Activated naive CD4-positive, alpha-beta T cell (primary cell): ENCODE data around the gene JMJD8.

Source experiments
- DNase-seq, 4 experiments: peaks; one replicate each; lab custom pipeline; 2025; lab: John Stamatoyannopoulos, UW

JMJD8 gene

DNA sequence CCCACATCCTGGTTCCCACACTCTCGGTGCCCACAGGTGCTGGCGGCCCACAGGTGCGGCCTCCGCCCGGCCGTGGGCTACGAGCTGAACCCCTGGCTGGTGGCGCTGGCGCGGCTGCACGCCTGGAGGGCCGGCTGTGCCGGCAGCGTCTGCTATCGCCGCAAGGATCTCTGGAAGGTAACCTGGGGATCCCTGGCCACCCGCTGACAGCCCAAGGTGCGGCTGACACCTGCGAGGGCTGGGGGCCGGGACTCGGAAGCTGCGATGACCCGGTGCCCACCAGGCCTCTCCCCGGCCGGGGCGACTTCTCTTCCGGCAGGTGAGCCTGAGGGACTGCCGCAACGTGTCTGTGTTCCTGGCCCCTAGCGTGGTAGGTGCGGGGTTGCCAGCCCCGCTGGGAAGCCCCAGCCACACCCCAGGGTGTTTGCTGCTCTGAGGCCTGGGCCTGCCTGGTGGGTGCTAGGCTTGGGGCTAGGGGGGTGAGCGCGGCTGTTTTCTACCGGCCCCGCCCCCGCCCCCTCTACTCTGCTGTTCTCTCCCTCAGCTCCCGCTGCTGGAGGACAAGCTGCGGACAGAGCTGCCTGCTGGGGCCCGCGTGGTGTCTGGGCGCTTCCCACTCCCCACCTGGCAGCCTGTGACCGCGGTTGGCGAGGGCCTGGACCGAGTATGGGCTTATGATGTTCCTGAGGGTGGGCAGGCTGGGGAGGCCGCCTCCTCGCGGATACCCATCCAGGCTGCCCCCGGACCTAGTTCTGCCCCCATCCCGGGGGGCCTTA, 37.8 kb upstream of the JMJD8 start:
- no peak for DNase-seq

- peak in 2 of 4 experiments; percentile 28 to 60 for DNase-seq
Measured at GRCh38 chr16:720990-721764, 37.0 kb upstream of the JMJD8 start, which contains the start of gene ANTKMT. Gene ANTKMT (plus strand): TSS chr16:721146. CDS start chr16:721275, 129 bp downstream.

- DNase-seq = no peak
Measured at GRCh38 chr16:720447-720989, 36.4 kb upstream of the JMJD8 start.

DNA sequence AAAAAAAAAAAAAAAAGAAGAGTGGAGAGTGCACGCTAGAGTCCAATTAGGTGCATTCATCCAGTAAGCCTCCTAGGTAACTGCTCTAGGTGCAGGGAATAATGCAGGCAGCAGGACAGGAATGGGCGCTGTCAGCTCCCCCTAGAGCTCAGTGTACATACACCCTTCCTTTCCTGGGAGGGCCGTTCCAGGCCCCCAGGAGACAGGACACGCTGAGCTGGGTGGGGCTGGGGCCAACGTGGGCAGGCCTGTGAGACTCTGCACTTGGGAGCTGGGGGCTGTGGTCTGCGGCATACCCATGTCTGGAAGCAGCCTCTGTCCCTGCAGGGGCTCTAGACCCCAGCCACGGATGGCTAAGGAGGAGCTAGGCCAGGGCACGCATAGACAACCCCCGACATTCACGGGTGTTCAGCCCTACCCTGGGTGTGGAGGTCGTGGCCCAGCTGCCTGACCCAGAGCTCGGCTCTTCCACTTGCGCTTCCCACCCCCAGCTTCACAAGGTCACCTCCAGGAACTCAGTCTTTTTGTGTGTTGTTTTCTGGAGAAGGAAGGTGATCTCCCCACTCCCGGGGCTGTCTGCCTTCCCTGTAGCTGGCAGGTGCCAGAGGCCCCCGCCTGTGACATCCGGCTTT, 35.8 kb upstream of the JMJD8 start:
- DNase-seq = no peak

- no peak for DNase-seq
Measured at GRCh38 chr16:718922-719321, 34.8 kb upstream of the JMJD8 start.

DNA sequence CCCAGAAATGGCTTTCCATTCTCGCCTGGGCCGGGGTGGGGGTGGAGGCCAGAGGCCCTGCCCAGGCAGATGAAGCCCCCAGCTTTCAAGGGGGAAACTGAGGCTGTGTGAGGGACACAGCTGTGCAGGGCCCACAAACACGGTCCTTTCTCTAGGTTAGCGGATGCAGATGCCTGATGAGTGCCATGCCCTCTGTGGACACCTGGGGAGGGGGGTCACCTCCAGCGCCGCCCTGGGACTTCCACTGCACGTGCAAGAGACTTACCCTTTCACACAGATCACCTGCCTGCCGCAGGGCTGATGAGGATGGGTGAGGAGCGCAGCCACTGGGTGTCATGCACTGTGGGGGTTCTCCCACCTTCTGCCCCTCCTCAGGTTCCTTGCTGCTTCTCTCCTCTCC, 34.3 kb upstream of the JMJD8 start:
- DNase-seq = no peak

DNA sequence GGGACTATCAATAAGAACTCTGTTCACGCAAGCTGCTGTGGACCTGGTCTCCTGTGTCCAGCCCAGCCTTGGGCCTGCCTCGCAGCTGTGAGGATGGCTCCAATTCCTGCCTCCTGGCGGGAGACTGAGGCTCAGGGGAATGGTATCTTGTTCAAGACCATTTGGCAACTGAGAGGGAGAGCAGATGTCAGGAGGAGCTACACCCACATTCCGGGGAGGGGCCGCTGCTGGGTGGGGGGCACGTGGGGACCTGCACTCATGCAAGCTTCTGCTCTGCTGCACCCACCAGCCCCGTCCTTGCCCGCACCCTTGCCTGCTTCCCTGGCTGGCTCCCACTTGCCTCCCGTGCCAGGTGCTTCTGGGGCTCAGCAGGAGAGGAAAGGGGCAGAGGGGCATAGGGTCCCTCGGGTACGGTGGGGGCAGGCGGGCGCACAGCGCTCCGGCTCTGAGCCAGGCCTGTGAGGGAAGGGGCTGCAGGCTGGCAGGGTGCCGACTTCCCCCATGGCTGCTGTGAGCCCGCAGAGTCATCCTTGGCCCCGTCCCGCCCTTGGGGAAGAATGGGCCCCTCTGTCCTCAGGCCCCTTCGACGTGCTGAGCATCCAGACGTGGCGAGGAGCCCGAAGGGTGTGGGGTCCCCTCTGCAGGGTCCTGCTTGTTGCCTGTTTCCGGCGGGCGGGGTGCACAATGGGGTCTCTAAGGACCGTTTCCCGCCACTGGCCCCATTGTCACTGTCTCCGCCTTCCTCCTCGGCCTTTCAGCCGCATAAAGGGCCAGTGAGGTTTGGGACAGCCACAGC, 33.5 kb upstream of the JMJD8 start:
- DNase-seq = no peak

DNA sequence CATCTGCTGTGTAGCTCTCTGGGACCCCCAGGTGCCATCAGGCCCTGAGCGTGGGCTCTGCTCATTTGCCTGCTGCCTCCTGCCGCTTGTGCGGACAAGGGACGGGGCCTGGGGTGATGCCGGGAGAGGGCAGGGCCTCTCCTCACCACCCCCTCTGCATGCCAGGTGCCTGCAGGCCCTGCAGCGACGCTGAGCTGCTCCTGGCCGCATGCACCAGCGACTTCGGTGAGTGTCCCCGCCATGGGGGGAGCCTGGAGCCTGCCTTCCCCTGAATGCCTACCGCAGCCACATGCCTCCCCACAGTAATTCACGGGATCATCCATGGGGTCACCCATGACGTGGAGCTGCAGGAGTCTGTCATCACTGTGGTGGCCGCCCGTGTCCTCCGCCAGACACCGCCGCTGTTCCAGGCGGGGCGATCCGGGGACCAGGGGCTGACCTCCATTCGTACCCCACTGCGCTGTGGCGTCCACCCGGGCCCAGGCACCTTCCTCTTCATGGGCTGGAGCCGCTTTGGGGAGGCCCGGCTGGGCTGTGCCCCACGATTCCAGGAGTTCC, 32.7 kb upstream of the JMJD8 start:
- DNase-seq = no peak

GRCh38 chr16:716200-716568, 32.0 kb upstream of the JMJD8 start:
- no peak for DNase-seq

GRCh38 chr16:715477-716199, 31.5 kb upstream of the JMJD8 start:
- DNase-seq = no peak

DNA sequence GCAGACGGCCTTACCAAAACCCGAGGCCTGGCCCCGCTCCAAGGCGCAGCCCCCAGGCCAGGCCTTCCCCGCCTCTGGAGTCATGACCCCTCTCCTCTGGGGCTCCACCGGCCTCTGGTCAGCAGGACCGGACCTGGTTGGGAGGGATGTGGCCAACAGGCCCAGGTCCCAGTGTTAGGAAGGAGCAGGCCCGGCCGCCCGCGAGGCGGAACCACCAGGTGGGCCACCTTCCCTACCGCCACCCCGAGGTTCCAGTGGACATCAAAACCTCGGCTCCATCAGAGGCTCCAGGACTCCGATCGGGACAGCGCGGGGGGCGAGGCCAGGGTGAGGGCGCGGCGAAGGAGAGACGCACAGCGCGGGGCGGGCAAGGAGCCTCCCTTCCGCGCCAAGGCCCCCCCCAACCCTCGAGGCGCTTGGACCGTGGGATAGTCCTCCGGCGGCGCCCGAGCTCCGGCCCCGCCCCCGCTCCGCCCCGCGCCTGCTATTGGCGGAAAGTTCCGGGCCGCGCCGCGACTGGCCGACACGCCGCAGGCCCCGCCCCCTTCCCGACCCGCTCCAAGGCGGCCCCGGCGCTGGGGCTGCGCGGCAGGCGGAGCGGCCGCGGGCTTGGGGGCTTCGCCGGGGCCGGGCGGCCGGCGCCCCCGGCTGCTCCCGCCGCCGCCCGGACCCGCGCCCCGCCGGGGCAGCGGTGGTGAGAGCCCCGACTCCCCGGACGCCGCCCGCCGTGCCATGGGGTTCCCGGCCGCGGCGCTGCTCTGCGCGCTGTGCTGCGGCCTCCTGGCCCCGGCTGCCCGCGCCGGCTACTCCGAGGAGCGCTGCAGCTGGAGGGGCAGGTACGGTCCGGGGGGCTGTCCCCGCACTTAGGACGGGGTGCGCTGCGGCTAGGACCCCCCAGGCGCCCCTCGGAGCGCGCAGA, 30.7 kb upstream of the JMJD8 start, which contains the start of gene METRN:
METRN (plus strand) TSS at position 561 of the 919 bp plus-strand sequence; CDS start at position 733, 172 bp downstream.
- peak; percentile 49 to 84 (median 68) for DNase-seq

- DNase-seq = no peak
Measured at GRCh38 chr16:714079-714478, 29.9 kb upstream of the JMJD8 start.

DNA sequence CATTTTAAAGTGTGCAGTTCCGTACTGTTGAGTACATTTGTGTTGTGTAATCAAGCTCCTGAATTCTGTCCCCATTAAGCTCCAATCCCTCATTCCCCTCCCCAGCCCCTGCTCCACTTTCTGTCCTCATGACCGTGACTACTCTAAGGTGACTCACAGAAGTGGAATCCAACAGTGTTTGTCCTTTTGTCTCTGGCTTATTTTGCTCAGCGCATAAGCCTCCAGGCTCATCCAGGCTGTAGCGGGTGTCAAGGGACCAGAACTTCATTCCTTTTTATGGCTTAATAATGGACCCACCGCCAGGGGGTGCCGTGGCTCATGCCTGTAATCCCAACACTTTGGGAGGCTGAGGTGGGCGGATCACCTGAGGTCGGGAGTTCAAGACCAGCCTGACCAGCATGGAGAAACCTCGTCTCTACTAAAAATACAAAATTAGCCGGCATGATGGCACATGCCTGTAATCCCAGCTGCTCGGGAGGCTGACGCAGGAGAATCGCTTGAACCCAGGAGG, 28.7 kb upstream of the JMJD8 start:
- DNase-seq = peak in 2 of 4 experiments; percentile 16 to 35

DNA sequence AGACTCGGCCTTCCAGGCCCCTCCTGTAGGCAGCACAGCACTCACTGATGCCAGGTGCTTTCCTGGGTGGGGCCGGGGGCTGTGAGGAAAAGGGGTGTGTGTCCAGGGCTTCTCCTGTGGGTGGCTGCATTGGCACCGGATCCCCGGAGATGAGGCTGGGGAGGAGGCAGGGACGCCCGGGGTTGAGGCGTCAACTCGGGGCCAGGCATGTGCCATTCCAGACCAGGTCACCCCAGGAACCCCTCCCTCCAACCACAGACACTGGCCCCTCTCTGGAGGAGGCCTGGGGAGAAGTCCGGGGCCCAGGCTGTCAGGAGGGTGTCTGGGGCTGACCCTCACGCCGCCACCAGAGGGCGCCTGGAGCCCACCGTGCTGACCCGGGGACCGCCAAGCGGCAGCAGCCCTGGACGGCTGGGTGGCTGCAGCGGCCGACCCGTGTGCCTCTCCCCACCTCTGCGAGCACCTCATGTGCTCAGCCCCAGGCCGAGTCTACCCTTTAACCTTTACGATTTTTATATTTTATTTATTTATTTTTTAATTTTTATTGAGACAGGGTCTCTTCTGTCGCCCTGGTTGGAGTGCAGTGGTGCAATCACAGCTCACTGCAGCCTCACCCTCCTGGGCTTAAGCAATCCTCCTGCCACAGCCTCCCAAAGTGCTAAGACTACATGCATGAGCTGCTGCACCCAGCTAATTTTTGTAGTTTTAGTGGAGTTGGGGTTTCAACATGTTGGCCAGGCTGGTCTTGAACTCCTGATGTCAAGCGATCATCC, 27.6 kb upstream of the JMJD8 start:
- peak; percentile 48 to 76 (median 62) for DNase-seq

- DNase-seq = no peak
Measured at GRCh38 chr16:711084-711483, 26.9 kb upstream of the JMJD8 start.

GRCh38 chr16:710500-711075, 26.5 kb upstream of the JMJD8 start:
- no peak for DNase-seq

DNA sequence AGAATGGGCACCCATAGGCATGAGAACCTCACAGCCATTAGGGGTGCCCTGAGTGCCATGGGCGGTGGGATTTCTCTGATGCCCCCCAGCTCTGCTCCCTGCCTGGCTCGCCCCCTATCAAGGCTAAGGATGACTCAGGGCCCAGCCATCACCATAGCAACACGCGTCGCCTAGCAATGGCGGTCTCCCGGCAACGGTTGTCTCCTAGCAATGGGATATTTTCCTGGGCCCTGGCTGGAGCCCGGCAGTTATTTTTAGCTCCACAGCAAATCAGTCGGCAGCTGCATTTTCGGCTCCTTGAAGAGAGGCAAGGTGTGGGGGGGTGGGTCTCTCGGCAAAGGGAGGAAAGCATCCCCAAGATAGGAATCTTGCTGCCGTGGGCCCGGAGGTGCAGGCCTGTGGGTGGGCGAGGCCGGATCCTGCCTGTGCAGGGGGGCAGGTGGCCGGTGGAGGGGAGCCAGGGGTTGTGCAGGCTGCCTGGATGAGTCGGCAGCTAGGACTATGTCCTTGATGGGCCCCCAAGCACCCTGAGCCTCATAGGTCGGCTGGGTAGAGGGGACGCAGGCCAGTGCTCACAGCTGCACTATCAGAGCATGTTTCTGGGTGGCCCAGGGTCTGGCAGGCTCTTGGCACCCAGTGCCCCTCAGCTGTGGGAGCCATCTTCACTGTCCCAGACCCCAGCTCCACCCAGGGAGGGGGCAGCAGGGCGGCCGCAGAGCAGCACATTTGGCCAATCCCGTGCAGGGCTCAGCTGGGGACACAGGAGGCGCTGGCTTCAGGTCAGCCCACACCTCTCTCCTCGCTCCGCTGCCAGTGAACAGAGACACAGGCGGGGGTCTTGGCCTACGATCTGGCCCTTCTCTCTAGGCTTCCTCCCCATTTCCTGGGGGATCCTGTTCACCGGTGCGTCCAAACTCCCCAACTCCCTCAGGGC, 25.7 kb upstream of the JMJD8 start:
- DNase-seq = no peak
